ENCODE measurements around the gene LBHD1. TPM values are rescaled to one million over a fixed set of nuclear protein-coding genes. Genes with fewer than 3 reads are reported as not detected.
"Not testable (repeated sequence)": the region's sequence is repeated elsewhere in the genome, so short reads cannot be mapped to it uniquely, and the experiment has no call there.

LBHD1 gene
- total and polyA plus RNA-seq, 7 donors, result 0.74 to 3.6 (median 1.8) TPM

DNA sequence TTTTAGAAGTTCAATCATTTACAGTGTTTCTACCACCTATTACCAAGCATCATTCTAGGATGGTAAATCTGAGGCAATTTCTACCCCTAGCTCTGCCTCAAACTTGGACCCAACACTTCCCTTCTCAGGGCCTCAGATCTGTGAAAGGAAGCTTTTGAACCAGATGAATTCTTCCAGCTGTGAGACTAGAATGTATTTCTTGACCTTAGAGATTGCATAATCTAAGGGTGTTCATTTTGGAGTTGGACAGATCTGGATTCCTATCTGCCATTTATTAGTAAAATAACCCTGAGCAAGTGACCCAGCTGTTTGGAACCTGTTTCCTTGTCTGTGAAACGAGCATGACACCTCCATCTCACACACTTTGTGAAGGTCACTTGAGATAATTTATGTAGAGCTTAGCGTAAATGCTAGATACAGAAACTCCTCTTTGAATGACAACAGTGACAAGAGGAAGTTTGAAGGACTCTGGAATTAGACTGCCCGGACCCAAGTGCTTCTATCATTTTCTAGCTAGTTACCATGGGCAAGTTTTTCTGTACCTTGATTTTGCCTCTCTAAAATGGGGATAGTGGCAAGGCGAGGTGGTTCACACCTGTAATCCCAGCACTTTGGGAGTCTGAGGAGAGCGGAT is 15.2 kb downstream of the LBHD1 start:
- Histone ChIP-seq H3K4me1 (peaks cover 3% of the 10 kb centered on the region), H3K36me3 (ENCODE audit: insufficient read depth in 1 of 2, low read depth in 1 of 2) (peaks cover 0 to 7% of the 10 kb centered on the region in 2 donors), H3K4me3 (no peak overlapping the region), H3K9me3 (no peaks in the 10 kb centered on the region), H3K27me3 (ENCODE audit: insufficient read depth in 3 of 3, low read length in 2 of 3) (no peaks in the 10 kb centered on the region), H3K27ac (no peak overlapping the region)
- intact Hi-C loops (cut with DNase I), result no loop called here
- WGBS, 3 donors, result 61 to 69% (median 64%) methylated on average over 5 of the region's 5 CpGs
- no peak for DNase-seq
- ATAC-seq, result no peak
- TF ChIP-seq, protein P1, sequence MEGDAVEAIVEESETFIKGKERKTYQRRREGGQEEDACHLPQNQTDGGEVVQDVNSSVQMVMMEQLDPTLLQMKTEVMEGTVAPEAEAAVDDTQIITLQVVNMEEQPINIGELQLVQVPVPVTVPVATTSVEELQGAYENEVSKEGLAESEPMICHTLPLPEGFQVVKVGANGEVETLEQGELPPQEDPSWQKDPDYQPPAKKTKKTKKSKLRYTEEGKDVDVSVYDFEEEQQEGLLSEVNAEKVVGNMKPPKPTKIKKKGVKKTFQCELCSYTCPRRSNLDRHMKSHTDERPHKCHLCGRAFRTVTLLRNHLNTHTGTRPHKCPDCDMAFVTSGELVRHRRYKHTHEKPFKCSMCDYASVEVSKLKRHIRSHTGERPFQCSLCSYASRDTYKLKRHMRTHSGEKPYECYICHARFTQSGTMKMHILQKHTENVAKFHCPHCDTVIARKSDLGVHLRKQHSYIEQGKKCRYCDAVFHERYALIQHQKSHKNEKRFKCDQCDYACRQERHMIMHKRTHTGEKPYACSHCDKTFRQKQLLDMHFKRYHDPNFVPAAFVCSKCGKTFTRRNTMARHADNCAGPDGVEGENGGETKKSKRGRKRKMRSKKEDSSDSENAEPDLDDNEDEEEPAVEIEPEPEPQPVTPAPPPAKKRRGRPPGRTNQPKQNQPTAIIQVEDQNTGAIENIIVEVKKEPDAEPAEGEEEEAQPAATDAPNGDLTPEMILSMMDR (IDR thresholded peaks at IDR 0.05), result no peak

DNA sequence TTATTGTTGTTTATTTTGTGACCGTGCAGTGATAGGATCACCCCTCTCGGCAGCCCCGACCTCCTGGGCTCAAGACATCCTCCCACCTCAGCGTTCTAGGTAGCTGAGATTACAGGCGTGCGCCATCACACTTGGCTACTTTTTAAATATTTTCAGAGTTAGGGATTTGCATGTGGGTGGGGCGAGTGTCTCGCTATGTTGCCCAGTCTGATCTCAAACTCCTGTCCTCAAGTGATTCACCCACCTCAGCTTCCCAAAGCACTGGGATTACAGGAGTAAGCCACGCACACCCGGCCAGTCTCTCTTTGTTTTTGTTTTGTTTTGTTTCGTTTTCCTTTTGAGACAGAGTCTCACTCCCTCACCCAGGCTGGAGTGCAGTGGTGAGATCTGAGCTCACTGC is 17.8 kb downstream of the LBHD1 start:
- ATAC-seq (no peak), DNase-seq (no peak)
- intact Hi-C loops (cut with DNase I), result loop anchor here in 1 of 2 donors (5.0 kb wide), 1 partner anchor 42 kb away; the partner anchor contains the start of genes EML3 and ROM1
- H3K4me1 ChIP-seq, result peaks cover 8% of the 10 kb centered on the region
- H3K9me3 ChIP-seq, result no peaks in the 10 kb centered on the region
- WGBS, 3 donors, result 87 to 90% (median 90%) methylated on average over 11 of the region's 11 CpGs
- TF ChIP-seq, protein P1 (IDR thresholded peaks at IDR 0.05), result no peak
- H3K27me3 ChIP-seq (ENCODE audit: insufficient read depth in 3 of 3, low read length in 2 of 3), result no peaks in the 10 kb centered on the region
- no peak overlapping the region for H3K27ac ChIP-seq
- no peak overlapping the region for H3K4me3 ChIP-seq
- H3K36me3 ChIP-seq (ENCODE audit: insufficient read depth in 1 of 2, low read depth in 1 of 2), result peaks cover 0 to 10% of the 10 kb centered on the region in 2 donors

DNA sequence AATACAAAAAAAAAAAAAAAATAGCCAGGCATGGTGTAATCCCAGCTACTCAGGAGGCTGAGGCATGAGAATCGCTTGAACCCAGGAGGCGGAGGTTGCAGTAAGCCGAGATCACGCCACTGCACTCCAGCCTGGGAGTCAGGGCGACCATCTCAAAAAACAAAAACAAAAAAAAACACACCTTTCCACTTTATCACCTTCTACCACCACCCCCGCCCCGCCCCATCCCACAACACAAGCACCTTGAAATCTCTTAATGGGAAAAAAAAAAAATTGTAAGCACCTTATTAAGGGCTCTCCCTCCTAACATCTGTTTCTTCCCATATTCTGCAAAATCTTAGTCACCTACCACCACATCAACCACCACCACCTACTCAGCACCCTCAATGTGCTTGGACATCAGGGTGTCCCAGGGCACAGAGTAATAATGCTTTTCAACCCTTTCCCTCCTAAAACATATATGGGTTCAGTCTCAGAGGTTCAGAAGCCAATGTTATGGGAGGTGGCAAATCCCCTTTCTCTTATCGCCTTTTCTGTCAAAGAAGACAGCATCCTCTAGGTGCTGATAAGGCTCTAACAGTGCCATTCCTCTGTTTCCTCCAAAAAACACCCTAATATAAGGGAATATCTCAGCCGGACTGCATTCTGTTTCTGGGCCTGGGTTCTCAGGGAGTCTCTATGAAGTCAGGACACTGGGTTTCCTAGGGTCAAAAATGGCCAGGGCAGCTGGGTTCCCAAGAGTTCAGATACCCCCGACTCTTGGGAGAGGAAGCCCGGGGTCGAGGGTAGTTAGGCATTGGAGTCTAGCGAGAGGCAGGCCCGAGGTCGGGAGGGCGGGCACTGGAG is 19.7 kb downstream of the LBHD1 start:
- TF ChIP-seq, protein P1 (IDR thresholded peaks at IDR 0.05), result no peak
- no peaks in the 10 kb centered on the region for H3K27me3 ChIP-seq (ENCODE audit: insufficient read depth in 3 of 3, low read length in 2 of 3)
- H3K27ac ChIP-seq, result peak overlapping the region; percentile 95
- ATAC-seq, result no peak
- intact Hi-C loops (cut with DNase I), result loop anchor here in 1 of 2 donors (5.0 kb wide), 1 partner anchor 40 kb away; the partner anchor contains the start of genes EML3 and ROM1
- 39 to 41% (median 39%) methylated on average over 16 of the region's 16 CpGs for WGBS, 3 donors
- H3K36me3 ChIP-seq (ENCODE audit: insufficient read depth in 1 of 2, low read depth in 1 of 2), result peaks cover 0 to 29% of the 10 kb centered on the region in 2 donors
- DNase-seq, result no peak
- no peaks in the 10 kb centered on the region for H3K9me3 ChIP-seq
- H3K4me1 ChIP-seq, result peaks cover 11% of the 10 kb centered on the region
- H3K4me3 ChIP-seq, result peak overlapping the region; percentile 93

DNA sequence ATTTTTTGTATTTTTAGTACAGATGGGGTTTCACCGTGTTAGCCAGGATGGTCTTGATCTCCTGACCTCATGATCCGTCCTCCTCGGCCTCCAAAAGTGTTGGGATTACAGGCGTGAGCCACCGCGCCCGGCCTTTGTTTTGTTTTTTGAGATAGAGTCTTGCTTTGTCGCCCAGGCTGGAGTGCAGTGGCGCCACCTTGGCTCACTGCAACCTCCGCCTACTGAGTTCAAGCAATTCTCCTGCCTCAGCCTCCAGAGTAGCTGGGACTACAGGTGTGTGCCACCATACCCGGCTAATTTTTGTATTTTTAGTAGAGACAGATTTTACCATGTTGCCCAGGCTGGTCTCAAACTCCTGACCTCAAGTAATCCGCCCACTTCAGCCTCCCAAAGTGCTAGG is 21.8 kb downstream of the LBHD1 start:
- intact Hi-C loops (cut with DNase I), result loop anchor here in 1 of 2 donors (5.0 kb wide), 1 partner anchor 38 kb away; the partner anchor contains the start of genes EML3 and ROM1

DNA sequence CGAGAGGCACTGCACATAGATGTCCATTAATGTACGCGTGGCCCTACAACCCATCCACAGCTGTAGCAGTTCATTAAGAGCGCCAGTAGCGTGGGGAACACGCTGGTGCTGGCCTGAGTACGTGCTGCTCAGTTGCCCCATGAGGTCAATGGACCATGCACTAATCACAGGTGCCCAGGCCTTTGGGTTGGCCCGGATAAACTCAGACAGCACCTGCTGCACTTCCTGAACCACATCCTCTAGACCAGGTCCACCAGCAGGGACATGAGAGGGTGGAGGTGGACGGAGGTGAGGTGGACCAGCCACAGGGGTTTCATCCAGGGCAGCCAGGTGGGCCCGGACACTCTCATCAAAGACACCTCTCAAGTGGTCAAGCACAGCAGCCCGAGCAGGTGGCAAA is 22.6 kb downstream of the LBHD1 start:
- no peak for ATAC-seq
- Histone ChIP-seq H3K27me3 (ENCODE audit: insufficient read depth in 3 of 3, low read length in 2 of 3) (no peaks in the 10 kb centered on the region), H3K27ac (no peak overlapping the region), H3K4me1 (peaks cover 29% of the 10 kb centered on the region), H3K36me3 (ENCODE audit: insufficient read depth in 1 of 2, low read depth in 1 of 2) (peaks cover 0 to 29% of the 10 kb centered on the region in 2 donors), H3K4me3 (no peak overlapping the region), H3K9me3 (no peaks in the 10 kb centered on the region)
- WGBS, 3 donors, result 83 to 92% (median 85%) methylated on average over 11 of the region's 11 CpGs
- DNase-seq, result no peak
- TF ChIP-seq, protein P1 (IDR thresholded peaks at IDR 0.05), result no peak
- intact Hi-C loops (cut with DNase I), result no loop called here

More for the DNA sequence above, 21.8 kb downstream of the LBHD1 start:
- DNase-seq; ATAC-seq; H3K27ac ChIP-seq; H3K4me3 ChIP-seq; H3K27me3 ChIP-seq (ENCODE audit: insufficient read depth in 3 of 3, low read length in 2 of 3); H3K9me3 ChIP-seq: not testable (repeated sequence)
- peaks cover 0 to 29% of the 10 kb centered on the region in 2 donors for H3K36me3 ChIP-seq (ENCODE audit: insufficient read depth in 1 of 2, low read depth in 1 of 2)
- peaks cover 23% of the 10 kb centered on the region for H3K4me1 ChIP-seq
- 93 to 95% (median 94%) methylated on average over 12 of the region's 12 CpGs for WGBS, 3 donors

Measured in psoas muscle (tissue), 8 donors.